ENCODE data around the gene CAMK1D. TPM values are rescaled to one million over a fixed set of nuclear protein-coding genes. Genes with fewer than 3 reads are reported as not detected.
A peak's percentile ranks its signal among the peaks of the same experiment; 100 is the strongest.

Gene CAMK1D
- total RNA-seq, 1 donor from 2014 or later = 3.1 TPM

DNA sequence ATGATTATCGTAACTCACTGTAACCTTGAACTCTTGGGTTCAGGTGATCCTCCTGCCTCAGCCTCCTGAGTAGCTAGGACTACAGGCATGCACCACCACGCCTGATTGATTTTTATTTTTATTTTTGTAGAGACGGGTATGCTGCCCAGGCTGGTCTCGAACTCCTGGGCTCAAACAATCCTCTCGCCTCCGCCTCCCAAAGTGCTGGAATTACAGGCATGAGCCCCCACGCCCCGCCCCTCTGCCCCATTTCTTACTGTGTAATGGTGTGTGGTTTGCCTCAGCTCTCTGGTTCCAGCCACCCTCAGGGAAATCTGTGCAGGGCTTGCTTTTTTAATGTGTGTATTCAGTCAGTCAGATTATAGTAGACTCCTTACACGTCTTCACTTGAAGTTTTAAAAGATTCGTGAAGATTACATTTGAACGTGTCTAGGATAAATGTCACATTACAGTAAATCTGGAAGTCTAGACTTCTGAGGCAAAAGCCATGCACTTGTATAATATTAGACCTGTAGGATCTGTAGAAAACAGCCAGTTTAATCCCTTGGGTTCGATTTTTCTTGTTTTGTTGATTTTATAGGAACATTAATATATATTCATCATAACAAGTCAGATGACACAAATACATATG is 276.2 kb downstream of the CAMK1D start:
- DNase-seq (ENCODE audit: low spot score) = peak; percentile 46

DNA sequence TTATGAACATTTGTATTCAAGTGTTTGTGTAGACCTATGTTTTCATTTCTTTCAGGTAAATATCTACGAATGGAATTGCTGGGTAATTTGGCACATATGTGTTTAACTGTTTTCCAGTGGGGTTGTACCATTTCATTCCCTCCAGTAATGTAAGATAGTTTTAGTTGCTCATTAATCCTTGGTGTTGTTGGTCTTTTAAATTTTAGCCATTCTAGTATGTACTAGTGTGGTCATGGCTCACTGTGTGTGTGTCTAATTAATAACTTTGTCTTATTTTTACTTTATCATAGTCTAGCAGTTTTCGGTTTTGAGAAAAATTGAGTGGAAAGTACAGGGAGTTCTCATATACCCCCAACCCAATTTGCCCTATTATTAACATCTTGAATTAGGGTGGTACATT is 278.8 kb downstream of the CAMK1D start:
- no peak for DNase-seq (ENCODE audit: low spot score)

DNA sequence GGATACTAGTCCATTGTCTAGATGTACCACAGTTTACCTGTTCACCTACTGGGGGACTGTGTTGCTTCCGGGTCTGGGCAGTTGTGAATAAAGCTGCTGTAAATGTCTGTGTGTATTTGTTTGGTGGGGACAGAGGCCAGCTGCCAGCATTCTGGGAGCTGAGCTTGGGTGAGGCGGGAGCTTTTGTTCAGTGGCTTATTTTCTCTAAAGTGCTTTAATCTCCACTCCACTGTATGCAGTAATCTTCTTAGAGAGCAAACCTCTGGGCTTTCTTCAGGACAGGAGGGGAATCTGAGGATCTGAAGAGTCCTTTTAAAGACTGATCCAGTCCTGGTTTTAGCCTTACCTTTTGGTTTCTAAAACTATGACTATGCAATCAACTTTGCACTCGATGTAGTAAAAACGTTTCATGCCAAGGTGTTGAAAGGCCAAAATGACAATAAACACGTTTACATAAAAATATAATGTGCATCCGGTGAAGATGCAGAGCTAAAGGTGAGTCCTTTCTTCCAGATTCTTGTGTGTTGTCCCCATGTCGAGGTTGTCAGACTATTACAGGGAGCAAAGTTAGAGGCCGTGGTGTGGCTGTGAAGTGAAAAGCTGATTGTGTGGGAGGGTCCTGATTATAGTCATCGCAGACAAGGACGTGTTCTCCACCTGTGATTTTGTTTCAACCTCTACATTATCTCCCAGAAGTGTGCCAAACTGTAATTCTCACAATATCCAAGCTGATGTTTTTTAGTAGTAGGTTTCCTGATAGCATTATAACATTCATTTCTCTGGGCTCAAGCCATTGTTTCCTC is 279.8 kb downstream of the CAMK1D start:
- DNase-seq (ENCODE audit: low spot score) = no peak

DNA sequence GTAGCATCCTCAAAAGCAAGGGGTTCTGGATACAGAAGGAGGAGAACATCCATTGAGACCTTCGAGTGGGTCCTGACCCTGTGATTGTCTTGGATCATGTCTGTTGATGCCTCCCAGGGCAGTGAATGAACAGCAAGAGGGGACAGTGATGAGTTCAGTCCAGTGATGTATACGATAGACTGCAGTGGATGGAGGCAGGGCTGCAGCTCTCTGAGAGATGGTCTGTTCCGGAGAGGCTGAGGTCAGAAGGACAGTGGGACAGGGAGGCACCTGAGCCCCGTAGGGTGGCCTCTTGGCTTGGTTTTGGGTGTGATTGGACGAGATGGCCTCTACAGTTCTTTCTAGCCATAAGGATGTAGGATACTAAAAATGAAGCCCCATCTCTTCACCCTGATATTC is 280.4 kb downstream of the CAMK1D start:
- no peak for DNase-seq (ENCODE audit: low spot score)

DNA sequence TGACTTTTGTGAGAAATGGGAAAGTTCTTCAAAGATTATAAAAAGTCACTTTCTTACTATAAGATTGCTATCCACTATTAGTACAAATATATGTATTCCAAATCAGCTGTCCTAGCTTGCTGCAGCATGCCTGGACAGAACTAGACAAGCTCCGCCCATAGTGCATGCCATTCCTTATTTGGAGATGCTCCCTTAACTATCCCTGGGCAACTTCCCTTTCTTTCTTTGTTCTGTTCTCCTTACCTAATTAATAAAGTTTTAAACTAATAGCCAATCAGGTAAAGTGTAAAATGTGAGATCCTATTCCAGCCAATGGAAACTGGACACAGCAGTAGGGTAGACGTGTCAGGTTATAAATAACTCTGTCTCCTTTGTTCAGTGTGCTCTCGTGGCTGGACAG is 281.9 kb downstream of the CAMK1D start:
- no peak for DNase-seq (ENCODE audit: low spot score)

DNA sequence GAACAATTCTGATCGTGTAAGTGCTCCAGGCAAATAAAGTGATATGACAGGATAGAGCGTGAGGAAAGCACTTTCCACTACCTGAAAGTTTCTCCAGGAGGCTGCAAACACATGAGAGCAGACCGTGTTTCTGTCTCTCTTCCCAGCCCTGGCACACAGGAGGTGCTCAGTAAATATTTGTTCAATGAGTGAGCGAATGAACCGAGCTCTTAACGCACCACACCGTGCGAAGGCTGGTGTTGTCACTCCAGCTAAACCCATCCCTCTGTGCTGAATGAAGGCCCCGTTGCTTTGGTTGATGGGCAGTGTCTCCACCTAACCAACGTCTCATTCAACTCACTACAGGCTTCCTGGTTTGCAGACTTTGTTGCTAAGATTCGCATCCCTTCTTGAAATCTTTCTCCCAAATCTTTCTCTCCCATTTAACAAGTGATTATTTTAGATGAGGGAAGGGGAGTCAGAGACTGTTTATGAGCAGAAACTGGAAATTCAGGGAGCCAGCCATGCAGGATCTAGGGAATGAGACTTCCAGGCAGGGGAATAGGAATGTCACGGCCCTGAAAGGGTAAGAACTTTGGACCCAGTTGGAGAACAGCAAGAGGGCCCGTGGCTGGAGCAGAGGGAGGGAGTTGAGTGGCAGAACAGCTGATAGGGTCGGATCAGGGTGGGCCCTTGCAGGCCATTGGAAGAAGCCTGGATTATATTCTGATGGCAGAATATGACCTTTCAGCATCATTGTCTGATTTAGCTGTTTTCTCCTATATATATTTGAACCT is 282.6 kb downstream of the CAMK1D start:
- no peak for DNase-seq (ENCODE audit: low spot score)

DNA sequence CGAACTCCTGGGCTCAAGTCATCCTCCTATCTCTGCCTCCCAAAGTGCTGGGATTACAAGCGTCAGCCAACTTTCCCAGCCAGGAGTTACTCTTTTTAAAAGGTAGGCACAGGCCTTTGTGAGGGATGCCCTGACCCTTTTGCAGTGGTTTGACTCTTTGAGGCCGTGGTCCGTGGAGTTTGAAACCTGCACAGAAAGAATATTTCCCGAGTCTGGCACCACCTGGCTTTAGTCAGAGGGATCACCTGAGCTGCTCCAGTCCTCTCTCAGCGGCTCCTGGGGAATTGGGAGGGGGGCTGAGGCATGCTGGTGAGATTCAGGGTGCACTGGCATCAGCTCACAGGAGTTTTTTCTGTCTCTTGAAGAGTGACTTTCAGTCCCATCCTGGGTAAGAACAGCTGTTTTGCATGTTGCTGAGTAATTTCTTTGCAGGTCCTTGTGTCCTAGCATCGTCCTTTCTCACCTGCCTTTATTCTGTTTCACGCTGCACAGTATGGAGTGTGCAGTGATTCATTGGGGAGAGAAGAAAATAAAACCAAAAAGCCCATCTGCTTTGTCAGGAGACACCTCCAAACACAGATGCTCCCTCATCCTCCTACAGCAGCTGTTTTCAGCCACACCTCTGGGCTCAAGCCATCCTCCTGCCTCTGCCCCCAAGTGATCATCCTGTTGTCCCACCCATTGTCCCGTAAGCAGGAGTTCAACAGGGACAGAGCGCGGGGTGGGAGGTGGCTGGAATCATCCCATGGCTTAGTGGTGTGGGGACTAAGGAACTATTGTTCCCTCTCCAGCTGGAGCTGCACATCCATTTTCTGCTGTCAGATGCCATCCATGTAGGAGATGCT is 284.7 kb downstream of the CAMK1D start:
- DNase-seq (ENCODE audit: low spot score) = no peak

DNA sequence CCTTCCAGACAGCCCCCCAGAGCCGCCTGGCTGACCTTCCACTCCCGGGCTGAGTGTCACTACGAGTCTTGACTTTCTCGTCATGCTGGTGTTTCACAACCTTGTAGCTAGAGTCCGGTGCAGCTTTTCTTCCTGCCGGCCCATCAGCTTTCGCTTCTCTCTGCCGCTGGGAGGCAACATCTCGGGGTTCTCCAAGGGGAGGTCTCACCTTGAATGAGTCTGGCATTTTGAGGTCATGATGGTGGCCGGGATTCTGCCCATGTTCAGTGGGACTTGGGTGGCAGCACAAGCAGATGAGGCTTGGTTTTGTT is 285.2 kb downstream of the CAMK1D start:
- no peak for DNase-seq (ENCODE audit: low spot score)

DNA sequence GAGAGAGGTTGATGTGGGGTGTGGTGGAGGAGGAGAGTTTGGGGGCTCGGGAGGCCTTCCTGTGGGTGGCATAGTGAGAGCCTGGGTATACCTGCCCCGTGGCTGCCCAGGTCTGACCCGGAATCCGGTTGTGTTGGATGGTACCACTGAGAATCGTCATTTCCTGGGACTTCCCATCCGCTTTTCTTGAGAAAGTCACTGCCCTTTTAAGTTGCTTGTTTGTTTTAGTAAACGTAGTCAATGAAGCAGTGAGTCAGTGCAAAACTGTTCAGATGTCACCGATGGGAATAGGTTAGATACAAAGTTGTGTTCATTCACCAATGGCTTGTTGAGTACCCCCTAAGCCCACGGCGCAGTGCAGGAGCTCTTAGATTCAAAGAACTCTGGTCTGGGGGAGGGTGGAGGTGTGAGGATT is 285.8 kb downstream of the CAMK1D start:
- no peak for DNase-seq (ENCODE audit: low spot score)

DNA sequence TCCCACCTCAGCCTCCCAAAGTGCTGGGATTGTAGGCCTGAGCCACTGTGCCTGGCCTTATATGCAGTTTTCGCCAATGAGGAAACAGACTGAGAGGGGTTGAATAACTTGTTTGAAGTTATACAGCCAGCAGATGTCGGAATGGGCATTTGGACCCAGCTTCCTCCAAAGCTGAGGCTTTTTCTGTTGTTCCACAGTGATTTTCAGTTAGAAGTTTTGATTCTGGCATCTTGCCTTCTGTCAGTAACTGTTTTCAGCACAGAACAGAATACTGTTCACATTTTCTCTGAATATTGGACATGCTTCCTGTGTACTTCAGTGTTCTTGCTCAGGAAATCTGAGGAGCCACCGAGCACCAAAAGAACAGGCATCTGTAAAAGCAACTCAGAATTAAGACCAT is 287.2 kb downstream of the CAMK1D start:
- no peak for DNase-seq (ENCODE audit: low spot score)

DNA sequence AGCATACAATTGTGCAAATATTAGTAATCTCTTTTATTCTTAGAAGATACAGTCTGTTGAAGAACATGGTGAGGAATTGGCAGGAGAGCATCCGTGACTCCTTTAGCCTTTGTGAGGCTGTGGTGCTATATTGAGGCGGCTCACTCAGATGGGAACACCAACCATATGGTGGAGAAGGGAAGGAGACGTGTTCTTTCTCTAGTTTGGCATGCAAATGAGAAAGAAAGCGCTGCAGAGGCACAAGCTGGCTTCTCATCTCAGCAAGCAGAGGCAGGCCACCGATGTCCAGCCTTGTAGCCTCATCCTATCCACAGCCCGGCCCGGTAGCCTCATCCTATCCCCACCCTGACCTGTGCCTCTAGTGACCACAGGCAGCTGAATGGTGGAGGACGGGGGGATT is 288.3 kb downstream of the CAMK1D start:
- DNase-seq (ENCODE audit: low spot score) = no peak

DNA sequence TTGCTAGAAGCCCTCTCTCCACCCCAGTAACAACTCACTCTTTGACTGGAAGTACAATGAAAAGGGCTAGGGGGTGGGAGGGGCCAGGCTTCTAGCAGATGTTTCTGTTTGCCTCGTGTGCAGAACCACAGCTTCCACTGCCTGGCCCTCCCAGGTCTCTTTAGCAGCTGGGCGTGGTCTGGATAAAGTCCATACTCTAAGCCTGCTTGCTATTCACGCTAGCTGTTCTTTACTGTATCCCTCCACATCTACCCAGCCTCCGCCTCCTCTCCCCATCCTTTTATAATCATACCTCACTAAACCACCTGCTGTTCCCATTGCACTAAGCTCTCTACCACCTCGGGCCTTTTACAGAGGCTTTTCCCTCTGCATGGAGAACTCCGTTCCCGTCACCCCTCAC is 288.8 kb downstream of the CAMK1D start:
- DNase-seq (ENCODE audit: low spot score) = no peak

DNA sequence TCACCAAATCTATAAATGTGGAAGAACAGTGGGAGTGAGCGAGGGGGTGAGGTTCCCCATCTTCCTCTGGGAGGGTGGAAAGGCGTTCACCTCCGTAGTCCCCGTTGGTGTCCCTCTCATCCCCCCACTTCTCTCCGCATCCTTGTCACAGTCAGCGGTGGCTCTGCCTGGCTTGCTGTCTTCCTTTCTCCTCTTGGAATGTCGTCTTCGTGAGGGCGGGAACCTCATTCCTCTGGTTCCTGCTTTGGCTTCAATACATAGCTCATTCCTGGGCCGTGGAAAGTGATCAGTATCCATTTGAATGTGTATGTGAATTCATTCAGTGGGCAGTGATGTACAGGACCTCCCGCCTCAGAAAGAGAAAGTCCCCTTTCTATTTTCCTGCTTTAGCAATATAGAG is 289.4 kb downstream of the CAMK1D start:
- no peak for DNase-seq (ENCODE audit: low spot score)

DNA sequence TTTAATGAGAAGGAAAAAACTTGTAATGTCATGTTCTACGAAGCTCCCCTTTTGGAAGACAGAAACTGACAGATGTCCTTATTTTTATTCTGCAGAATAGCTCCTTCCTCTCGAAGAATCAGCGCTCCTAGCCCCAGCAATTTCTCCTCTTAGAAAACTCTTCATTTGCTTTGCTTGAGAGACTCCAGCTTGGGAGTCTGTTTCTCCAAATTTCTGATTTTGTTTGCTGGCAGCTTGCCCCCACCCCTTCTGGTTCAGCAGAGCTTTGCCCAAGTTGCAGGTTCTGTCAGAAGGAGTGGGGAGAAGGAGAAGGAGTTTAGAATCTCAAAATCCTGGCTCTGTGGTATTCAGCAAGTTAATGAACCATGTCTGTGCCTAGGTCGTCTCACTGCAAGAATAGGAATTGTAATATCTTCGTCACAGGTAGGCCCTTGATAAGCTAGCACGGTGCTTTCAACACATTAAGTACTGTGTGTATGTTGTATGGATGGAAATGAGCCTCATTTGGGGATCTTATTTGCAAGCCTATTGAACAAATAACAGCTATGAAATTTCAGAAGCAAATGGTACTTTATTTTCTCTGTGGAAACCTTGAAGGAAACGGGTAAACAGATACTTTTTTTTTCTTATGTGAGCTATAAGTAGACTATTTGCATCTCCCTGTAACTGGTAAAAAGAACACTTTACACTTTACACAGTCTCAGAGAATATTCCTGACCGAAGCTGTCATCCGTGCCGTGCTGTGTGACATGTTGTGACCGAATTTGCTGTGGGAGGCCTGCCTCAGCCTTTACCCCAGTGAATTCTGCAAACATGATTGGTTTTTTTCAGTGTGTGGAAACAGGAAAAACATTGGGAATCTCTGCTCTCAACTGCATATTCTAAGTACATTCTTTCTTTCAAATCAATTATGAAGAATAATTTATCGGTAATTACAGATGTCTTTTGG is 290.9 kb downstream of the CAMK1D start:
- DNase-seq (ENCODE audit: low spot score) = no peak

DNA sequence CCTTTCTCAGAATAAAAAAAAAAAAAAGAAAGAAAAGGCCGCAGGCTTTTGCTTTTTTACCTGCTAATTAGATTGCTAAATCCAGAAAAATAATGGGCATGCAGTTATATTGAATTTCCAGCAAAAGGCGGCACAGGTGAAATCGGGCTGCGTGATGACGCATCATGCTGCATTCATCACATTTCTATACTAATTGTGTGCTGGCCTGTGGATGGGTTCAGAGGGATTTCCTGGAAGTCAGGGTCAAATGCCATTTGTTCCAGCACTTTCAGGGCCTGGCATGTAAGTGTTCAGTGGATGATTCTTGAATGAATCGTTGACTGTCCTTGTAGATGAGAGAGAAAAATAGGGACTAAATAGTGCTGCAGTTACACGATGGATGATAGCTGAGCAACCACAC is 292.7 kb downstream of the CAMK1D start:
- DNase-seq (ENCODE audit: low spot score) = no peak

DNA sequence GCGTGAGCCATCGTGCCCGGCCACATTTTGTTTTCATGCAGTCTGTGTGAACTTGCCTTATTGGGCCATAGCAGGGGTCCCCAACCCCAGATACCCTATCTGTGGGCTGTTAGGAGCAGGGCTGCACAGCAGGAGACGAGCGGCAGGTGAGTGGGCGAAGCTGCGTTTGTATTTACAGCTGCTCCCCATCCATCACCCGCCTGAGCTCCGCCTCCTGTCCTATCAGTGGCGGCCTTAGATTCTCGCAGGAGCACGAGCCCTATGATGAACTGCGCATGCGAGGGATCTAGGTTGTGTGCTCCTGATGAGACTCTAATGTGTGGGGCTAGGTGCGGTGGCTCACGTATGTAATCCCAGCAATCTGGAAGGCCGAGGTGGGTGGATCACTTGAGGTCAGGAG is 293.9 kb downstream of the CAMK1D start:
- no peak for DNase-seq (ENCODE audit: low spot score)

DNA sequence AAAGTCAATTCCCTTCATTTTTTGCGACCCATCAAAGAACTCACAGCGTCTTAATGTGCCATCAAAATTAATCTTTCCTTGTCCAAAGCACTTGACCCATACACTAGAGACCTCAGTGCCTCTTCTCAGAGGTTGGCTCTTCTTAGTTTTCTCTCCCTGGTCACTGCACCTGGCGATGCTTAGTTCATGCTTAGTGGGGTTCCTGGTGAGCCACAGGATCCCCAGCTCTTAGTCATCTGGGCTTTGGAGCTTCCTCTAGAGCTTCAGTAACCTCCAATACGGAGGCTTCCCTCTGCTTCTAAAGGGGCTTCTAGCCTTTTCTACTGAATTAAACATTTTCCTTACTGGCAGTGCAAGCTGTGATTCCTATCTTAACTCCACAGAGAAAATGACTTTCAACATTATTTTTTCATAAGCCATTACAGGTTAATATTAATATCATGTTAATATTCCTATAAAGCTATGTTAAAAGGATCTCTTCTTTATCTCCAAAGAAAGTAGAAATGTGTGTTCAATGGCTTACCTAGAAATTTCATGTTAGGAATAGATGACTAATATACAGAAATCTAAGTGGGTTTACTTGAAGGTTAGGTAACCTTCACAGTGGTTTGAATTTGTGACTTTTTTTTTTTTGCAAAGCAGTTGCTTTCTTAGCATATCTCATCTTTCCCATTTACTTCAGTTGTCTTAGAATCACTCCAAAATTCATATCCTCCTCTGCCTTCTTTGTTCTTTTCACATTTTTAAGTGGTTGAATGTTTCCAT is 295.2 kb downstream of the CAMK1D start:
- DNase-seq (ENCODE audit: low spot score) = no peak

DNA sequence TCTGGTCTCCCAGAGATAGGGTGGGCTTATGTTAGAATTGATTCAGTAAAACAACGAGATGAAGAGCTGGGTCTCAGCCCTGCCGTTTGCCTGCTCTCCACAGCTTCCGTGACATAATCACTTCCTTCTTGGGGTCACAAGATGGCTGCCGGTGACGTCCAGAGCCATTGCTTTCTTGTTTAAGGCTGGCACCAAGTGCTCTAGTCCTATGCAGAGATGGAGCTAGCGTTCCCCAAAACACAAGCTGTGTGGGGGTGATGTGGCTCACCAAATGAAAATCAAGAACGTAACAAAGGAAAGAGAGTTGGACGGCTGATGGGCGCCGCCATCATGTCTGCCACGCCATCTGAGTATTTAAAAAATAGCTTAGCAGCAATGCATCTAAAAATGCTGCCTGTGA is 296.1 kb downstream of the CAMK1D start:
- DNase-seq (ENCODE audit: low spot score) = no peak

DNA sequence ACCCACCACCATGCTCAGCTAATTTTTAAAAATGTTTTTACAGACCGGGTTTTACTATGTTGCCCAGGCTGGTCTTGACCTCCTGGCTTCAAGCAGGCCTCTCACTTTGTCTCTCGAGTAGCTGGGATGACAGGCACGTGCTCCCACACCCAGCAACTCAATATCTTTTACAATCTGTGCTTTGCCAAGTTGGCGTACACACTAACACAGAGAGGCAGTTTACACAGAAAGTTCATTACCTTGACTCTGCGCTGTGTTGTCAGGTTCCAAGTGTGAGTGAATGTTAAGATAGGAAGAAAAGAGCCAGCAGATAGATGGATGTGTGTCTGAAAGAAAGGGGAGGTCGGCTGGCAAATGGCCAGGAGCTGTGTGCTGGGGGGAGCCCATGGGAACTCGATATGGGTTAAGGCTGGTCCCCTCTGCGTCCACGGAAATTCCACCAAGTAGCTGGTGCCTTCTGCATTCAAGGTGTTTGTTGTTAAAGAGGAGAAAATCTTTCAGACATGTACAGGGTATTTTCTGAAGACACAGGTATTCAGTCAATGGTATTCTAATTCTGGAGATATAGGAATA is 299.8 kb downstream of the CAMK1D start:
- no peak for DNase-seq (ENCODE audit: low spot score)

DNA sequence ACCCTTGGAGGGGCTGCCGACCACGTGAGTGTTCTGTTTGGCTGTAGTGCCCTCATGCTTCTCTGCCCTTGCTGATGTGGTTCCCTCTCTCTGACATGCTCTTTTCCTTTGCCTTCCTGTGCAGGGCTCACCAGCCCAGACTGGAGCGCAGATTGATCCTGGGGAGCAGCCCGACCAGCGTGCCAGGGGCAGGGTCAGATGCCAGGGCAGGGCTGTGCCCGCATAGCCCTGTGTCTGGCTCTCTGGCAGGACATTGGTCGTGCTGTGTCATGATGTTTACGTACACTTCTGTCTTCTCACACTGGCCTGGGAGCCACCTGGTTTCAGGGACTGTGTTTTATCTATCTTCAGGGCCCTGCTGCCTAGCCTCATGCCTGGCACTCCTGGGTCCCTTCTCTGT is 300.8 kb downstream of the CAMK1D start:
- no peak for DNase-seq (ENCODE audit: low spot score)
